Measurements from ENCODE around the gene GATAD2A.

Gene GATAD2A

GRCh38 chr19:19514881-19515641, 109.6 kb downstream of the GATAD2A start, which contains the start of gene TSSK6:
Gene TSSK6 (minus strand): TSS chr19:19515548. CDS start chr19:19515427, 121 bp downstream.
- peak within 1 kb of the TSS; percentile 93 for H3K4me3 ChIP-seq (ENCODE audit: low read depth, low read length)
- no peak for TF ChIP-seq CTCF (IDR thresholded peaks at IDR 0.05; ENCODE audit: low read depth, low read length, missing control alignments)

GRCh38 chr19:19515642-19516519, 110.4 kb downstream of the GATAD2A start, which contains the start of gene NDUFA13:
Gene NDUFA13 (plus strand): TSS chr19:19516225. CDS start chr19:19516239, 14 bp downstream.
- DNase-seq (ENCODE audit: low read depth): peak; percentile 83
- H3K4me3 ChIP-seq (ENCODE audit: low read depth, low read length): peak within 1 kb of the TSS; percentile 93
- TF ChIP-seq CTCF (IDR thresholded peaks at IDR 0.05; ENCODE audit: low read depth, low read length, missing control alignments): no peak

More at GRCh38 chr19:19514881-19515641, 109.6 kb downstream of the GATAD2A start, which contains the start of gene TSSK6:
- DNase-seq (ENCODE audit: low read depth): no peak

- no peak for DNase-seq (ENCODE audit: low read depth)
- peak overlapping the region; percentile 93 for H3K4me3 ChIP-seq (ENCODE audit: low read depth, low read length)
- TF ChIP-seq CTCF (IDR thresholded peaks at IDR 0.05; ENCODE audit: low read depth, low read length, missing control alignments): no peak
Measured at GRCh38 chr19:19517235-19517619, 111.8 kb downstream of the GATAD2A start.

GRCh38 chr19:19520989-19521388, 115.5 kb downstream of the GATAD2A start:
- H3K4me3 ChIP-seq (ENCODE audit: low read depth, low read length): no peak overlapping the region
- no peak for DNase-seq (ENCODE audit: low read depth)
- TF ChIP-seq CTCF (IDR thresholded peaks at IDR 0.05; ENCODE audit: low read depth, low read length, missing control alignments): no peak

- no peak for DNase-seq (ENCODE audit: low read depth)
- no peak overlapping the region for H3K4me3 ChIP-seq (ENCODE audit: low read depth, low read length)
- TF ChIP-seq CTCF (IDR thresholded peaks at IDR 0.05; ENCODE audit: low read depth, low read length, missing control alignments): no peak
Measured at GRCh38 chr19:19523177-19523576, 117.7 kb downstream of the GATAD2A start.

GRCh38 chr19:19524053-19524452, 118.6 kb downstream of the GATAD2A start:
- DNase-seq (ENCODE audit: low read depth): no peak
- peak; percentile 20 for TF ChIP-seq CTCF (IDR thresholded peaks at IDR 0.05; ENCODE audit: low read depth, low read length, missing control alignments)
- no peak overlapping the region; the same call in 1 of the 2 replicates for H3K4me3 ChIP-seq (ENCODE audit: low read depth, low read length)
